ENCODE results near the gene GALNTL6. TPM values are rescaled to one million over a fixed set of nuclear protein-coding genes. Genes with fewer than 3 reads are reported as not detected.

The GALNTL6 gene
- total and polyA plus RNA-seq, 2 of the 4 experiments (the other 2 are of a cell fraction) = under 0.01 TPM; not detected in 1

DNA sequence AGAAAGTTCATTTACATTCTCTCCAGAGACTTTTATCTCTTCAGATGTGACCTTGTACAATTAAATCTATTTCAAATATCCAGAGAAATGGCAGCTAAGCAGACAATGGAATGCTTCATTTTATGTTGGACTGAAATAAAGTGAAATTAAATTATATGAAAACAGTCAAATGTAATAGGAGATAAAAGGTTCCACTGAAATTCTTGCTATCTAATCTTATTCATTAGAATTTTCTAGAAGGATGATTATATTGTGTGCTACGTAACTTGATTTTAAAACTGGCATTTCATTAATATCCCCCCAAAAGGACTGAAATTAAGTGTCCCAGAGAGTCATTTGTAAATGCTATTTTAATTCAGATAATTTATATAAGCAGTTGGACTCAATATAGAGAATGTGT is 708.5 kb downstream of the GALNTL6 start:
- Histone ChIP-seq H3K4me2 (ENCODE audit: low read depth, low read length) (no peak overlapping the region), H2AK5ac (ENCODE audit: low read depth, low read length) (no peak overlapping the region), H2BK5ac (ENCODE audit: low read depth, low read length, poor library complexity, severe bottlenecking) (no peak overlapping the region), H3K4ac (ENCODE audit: low read depth, low read length) (no peak overlapping the region), H2BK120ac (ENCODE audit: low read depth, low read length) (no peak overlapping the region), H3K4me3 (ENCODE audit: insufficient read depth, low read depth, low read length) (no peak overlapping the region), H3K56ac (ENCODE audit: extremely low read depth, insufficient read depth, low read length) (no peak overlapping the region), H2AFZ (replicated peaks; ENCODE audit: low read length, poor library complexity) (no peak overlapping the region), H3K9me1 (ENCODE audit: insufficient read depth, low read length) (no peaks in the 10 kb centered on the region), H3K18ac (ENCODE audit: low read depth, low read length) (no peak overlapping the region), H2BK20ac (ENCODE audit: low read depth, low read length) (no peak overlapping the region), H4K91ac (ENCODE audit: insufficient read depth, low read depth, low read length) (no peak overlapping the region), H3K27me3 (ENCODE audit: control insufficient read depth, insufficient read depth, low read length) (no peaks in the 10 kb centered on the region), H3K79me1 (ENCODE audit: low read depth in 1 of 2, low read length in 2 of 2) (no peaks in the 10 kb centered on the region), H3K36me3 (ENCODE audit: control insufficient read depth, insufficient read depth, low read length) (no peaks in the 10 kb centered on the region), H3K9me3 (ENCODE audit: control insufficient read depth, insufficient read depth, low read length) (no peaks in the 10 kb centered on the region), H3K9ac (ENCODE audit: low read depth, low read length) (no peak overlapping the region), H2BK15ac (ENCODE audit: low read depth, low read length) (no peak overlapping the region), H4K5ac (ENCODE audit: low read depth, low read length) (no peak overlapping the region), H3K14ac (replicated peaks; ENCODE audit: low read depth, low read length) (no peak overlapping the region), H3K4me1 (ENCODE audit: control insufficient read depth, insufficient read depth, low read length) (no peaks in the 10 kb centered on the region), H2AK9ac (replicated peaks; ENCODE audit: low read depth, low read length, poor library complexity) (no peak overlapping the region), H4K8ac (ENCODE audit: low read depth in 2 of 2, low read length in 2 of 2) (no peak overlapping the region), H4K20me1 (ENCODE audit: insufficient read depth, low read length) (no peaks in the 10 kb centered on the region), H3K27ac (ENCODE audit: insufficient read depth, low read length) (no peak overlapping the region), H3K23ac (ENCODE audit: low read depth, low read length) (no peak overlapping the region)
- TF ChIP-seq FOS (IDR thresholded peaks at IDR 0.05; ENCODE audit: low read depth, low read length) = no peak
- TF ChIP-seq RCOR1 (IDR thresholded peaks at IDR 0.05; ENCODE audit: insufficient replicate concordance, low read length) = no peak
- TF ChIP-seq POLR2A (IDR thresholded peaks at IDR 0.05; ENCODE audit: low read depth, low read length) = no peak
- dilution Hi-C loops (cut with HindIII; ENCODE audit: low sequenced_read_pairs, unreplicated experiment) = no loop called here
- DNase-seq (no peak), ATAC-seq (ENCODE audit: low read depth) (no peak)
- POLR2A ChIA-PET (ENCODE audit: unreplicated experiment) = no interaction called here
- CTCF ChIA-PET = no interaction called here
- in situ Hi-C loops (cut with MboI; ENCODE audit: low sequenced_read_pairs) = no loop called here
- intact Hi-C loops (cut with micrococcal nuclease) = no loop called here
- no TSS peak for BruUV-seq (replicated peaks)
- WGBS, 2 experiments (ENCODE audit: extremely low coverage in 2 of 2, insufficient read length in 1 of 2) = no CpG with 5 or more reads among the region's 1 CpG
